ENCODE measurements around the gene TMLHE.
"Not testable (repeated sequence)": the region's sequence is repeated elsewhere in the genome, so short reads cannot be mapped to it uniquely, and the experiment has no call there.

TMLHE gene, protein sequence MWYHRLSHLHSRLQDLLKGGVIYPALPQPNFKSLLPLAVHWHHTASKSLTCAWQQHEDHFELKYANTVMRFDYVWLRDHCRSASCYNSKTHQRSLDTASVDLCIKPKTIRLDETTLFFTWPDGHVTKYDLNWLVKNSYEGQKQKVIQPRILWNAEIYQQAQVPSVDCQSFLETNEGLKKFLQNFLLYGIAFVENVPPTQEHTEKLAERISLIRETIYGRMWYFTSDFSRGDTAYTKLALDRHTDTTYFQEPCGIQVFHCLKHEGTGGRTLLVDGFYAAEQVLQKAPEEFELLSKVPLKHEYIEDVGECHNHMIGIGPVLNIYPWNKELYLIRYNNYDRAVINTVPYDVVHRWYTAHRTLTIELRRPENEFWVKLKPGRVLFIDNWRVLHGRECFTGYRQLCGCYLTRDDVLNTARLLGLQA

DNA sequence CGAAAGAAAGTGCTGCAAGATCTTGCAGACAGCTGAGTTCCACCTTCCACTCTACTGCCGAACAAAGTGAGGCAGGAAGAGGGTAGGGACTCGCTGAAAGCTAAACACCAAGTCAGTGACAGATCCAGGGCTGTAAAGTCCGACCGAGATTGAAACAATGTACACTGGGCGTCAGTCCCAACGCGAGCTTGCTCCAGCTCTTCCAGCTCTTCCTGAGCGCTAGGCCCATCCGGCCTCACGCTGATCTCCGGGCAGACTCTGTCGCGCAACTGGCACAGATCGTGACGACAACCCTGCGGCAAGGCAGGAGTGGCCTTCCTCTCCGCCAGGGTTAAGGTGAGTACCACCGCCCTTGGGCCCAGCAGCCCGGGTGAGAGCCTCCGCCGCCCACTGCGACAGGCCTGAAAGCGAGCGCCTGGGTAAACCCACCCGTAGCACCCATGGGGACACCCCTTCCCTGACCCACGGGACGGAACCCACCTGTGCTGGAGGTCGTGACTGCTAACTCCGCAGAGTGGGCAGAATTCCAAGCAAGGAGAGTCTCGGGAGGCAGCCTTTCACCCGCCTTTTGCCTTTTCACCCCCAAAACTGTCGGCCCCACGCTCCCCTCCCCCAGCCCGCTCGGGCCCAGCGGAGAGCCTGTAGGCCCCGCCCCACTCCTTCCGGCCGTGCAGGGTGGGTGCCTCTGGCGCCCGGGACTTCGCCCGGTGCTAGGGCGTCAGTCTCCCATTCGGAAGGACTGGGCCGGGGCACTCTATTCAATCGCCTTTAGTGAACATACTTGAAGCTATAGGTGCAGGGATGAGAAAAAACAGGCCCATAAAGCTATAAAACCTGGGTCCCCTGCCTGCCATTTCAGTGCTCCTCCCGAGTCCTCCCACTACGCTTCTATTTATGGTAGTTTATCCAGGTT is at the start of gene TMLHE, which contains the start of gene SPRY3:
TSS of gene TMLHE (minus strand) at position 641 of the 913 bp plus-strand sequence. CDS start 67,676 bp downstream, outside the sequence.
TSS of gene SPRY3 (plus strand) at position 275 of the 913 bp plus-strand sequence.
- FAIRE-seq (no peak), DNase-seq (ENCODE audit: insufficient read length, low spot score) (peak; percentile 45)
- peak; percentile 54 for TF ChIP-seq POLR2A (IDR thresholded peaks at IDR 0.05; ENCODE audit: low read depth, low read length)

GRCh38 chrX:155662282-155662681 is 49.5 kb upstream of the TMLHE start:
- DNase-seq (ENCODE audit: insufficient read length, low spot score) (no peak), FAIRE-seq (no peak)

GRCh38 chrX:155645180-155645579 is 32.4 kb upstream of the TMLHE start:
- no peak for TF ChIP-seq POLR2A (IDR thresholded peaks at IDR 0.05; ENCODE audit: low read depth, low read length)
- no peak for DNase-seq (ENCODE audit: insufficient read length, low spot score)
- FAIRE-seq = no peak

More at GRCh38 chrX:155662282-155662681, 49.5 kb upstream of the TMLHE start:
- no peak for TF ChIP-seq POLR2A (IDR thresholded peaks at IDR 0.05; ENCODE audit: low read depth, low read length)

DNA sequence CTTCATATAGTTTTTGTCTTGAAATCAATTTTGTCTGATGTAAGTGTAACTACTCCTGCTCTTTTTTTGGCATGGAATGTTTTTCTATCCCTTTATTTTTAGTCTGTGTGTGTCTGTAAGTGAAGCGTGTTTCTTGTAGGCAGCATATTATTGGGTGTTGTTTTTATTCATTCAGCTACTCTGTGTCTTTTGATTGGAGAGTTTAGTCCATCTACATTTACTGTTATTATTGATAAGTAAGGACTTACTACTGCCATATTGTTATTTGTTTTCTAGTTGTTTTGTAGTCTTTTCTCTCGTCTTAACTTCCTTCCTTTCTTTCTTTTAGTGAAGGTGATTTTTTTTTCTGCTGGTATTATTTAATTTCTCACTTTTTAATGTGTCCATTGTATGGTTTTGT is 30.5 kb upstream of the TMLHE start:
- DNase-seq (ENCODE audit: insufficient read length, low spot score) (no peak), FAIRE-seq (no peak)
- TF ChIP-seq POLR2A (IDR thresholded peaks at IDR 0.05; ENCODE audit: low read depth, low read length) = no peak

DNA sequence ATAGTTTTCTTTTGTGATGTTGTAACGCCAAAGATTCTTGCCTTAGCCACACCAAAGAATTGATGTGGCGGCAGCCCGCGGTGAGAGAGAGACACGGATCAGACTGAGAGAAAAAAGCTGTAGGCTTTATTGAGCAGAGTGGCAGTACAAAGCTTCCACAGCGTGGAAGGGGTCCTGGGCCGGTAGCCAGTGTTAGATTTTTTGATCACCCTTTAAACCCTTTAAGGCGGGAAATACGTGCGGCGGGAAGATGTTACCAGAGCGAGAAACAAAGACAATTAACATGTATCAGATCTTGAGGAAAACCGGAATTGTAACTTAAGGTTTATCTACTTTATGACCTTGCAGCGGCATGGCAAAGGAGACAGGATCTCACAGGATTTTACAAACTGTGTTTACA is 28.6 kb upstream of the TMLHE start:
- FAIRE-seq; DNase-seq (ENCODE audit: insufficient read length, low spot score): not testable (repeated sequence)

DNA sequence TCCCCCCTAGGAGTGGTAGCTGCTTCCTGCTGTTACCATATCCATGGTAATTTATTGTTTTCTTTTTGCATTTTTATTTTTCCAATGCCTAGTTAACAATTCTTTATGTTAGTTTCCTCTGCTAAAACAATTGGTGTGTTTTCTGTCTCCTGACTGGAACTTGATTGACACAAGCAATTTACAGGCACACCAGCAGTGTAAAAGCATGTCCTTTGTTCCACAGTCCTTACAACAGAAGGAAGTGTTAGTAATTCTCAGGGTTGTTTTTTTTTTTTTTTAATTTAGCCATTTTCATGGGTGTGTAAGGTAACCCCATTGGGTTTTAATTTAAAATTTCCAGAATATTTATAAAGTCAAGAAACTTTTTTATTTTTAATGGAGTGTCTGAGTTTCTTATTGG is 25.0 kb upstream of the TMLHE start:
- DNase-seq (ENCODE audit: insufficient read length, low spot score) = no peak
- TF ChIP-seq POLR2A (IDR thresholded peaks at IDR 0.05; ENCODE audit: low read depth, low read length) = no peak
- no peak for FAIRE-seq

DNA sequence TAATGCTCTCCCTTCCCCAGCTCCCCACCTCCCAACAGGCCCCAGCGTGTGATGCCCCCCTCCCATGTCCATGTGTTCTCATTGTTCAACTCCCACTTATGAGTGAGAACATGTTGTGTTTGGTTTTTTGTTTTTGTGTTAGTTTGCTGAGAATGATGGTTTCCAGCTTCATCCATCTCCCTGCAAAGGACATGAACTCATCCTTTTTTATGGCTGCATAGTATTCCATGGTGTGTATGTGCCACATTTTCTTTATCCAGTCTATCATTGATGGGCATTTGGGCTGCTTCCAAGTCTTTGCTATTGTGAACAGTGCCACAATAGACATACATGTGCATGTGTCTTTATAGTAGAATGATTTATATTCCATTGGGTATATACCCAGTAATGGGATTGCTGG is 22.3 kb upstream of the TMLHE start:
- not testable (repeated sequence) for FAIRE-seq; DNase-seq (ENCODE audit: insufficient read length, low spot score)

- DNase-seq (ENCODE audit: insufficient read length, low spot score) = no peak
- TF ChIP-seq POLR2A (IDR thresholded peaks at IDR 0.05; ENCODE audit: low read depth, low read length) = no peak
- no peak for FAIRE-seq
These were observed 19.8 kb upstream of the TMLHE start for GRCh38 chrX:155632431-155633100.

- not testable (repeated sequence) for DNase-seq (ENCODE audit: insufficient read length, low spot score); FAIRE-seq
These were observed 7.4 kb upstream of the TMLHE start for GRCh38 chrX:155620110-155620509.

- DNase-seq (ENCODE audit: insufficient read length, low spot score) = no peak
- no peak for TF ChIP-seq POLR2A (IDR thresholded peaks at IDR 0.05; ENCODE audit: low read depth, low read length)
- FAIRE-seq = no peak
These were observed 3.2 kb upstream of the TMLHE start for GRCh38 chrX:155615938-155616337.

GRCh38 chrX:155613927-155614559 is 1.3 kb upstream of the TMLHE start:
- no peak for DNase-seq (ENCODE audit: insufficient read length, low spot score)
- FAIRE-seq = no peak
- TF ChIP-seq POLR2A (IDR thresholded peaks at IDR 0.05; ENCODE audit: low read depth, low read length) = no peak

DNA sequence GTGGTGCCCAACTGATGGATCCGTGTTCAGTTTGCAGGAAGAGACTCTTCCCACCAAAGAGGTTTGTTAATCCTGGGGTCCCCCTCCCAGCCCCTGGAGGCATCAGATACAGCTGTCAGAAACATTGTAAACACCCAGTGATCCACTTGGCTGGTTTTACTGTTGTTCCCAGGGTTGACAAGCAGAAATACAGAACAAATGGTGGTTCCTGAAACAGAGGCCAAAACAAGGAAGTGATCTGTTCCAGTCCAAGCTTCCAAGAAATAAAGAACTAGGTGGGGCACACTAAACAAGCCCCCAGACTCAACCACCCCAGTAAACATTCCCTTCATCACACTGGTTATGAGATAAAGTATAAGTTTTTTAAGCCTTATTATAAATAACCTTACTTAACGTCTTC is 1.4 kb downstream of the TMLHE start:
- DNase-seq (ENCODE audit: insufficient read length, low spot score) = no peak
- no peak for TF ChIP-seq POLR2A (IDR thresholded peaks at IDR 0.05; ENCODE audit: low read depth, low read length)
- FAIRE-seq = no peak

- DNase-seq (ENCODE audit: insufficient read length, low spot score) (no peak), FAIRE-seq (no peak)
- no peak for TF ChIP-seq POLR2A (IDR thresholded peaks at IDR 0.05; ENCODE audit: low read depth, low read length)
These were observed 19.8 kb downstream of the TMLHE start for GRCh38 chrX:155592981-155593380.

Measured in H54 (cell line).